MM.1S (cell line): ENCODE data around the gene CDC20.

ENCODE experiments used
- EZH2 ChIP-seq: fragments of 300-600 bp; sonication (generic); optimal IDR thresholded peaks from 2 replicates; pipeline ENCODE3; 2017; ENCODE audit warnings: low read depth, mild to moderate bottlenecking, antibody characterized with exemption, low read length, mixed read lengths
- EZH2phosphoT487 ChIP-seq: fragments of 300-600 bp; sonication (generic); IDR thresholded peaks from 2 replicates; pipeline ENCODE4 v1.6.1; 2018; ENCODE audit warnings: antibody characterized with exemption, low read length
- TF ChIP-seq, protein P1 (sequence below): fragments of 300-600 bp; sonication (generic); IDR thresholded peaks from 2 replicates; pipeline ENCODE4 v1.5.1; 2016; ENCODE audit warnings: antibody characterized with exemption, low read length, mixed read lengths

DNA sequence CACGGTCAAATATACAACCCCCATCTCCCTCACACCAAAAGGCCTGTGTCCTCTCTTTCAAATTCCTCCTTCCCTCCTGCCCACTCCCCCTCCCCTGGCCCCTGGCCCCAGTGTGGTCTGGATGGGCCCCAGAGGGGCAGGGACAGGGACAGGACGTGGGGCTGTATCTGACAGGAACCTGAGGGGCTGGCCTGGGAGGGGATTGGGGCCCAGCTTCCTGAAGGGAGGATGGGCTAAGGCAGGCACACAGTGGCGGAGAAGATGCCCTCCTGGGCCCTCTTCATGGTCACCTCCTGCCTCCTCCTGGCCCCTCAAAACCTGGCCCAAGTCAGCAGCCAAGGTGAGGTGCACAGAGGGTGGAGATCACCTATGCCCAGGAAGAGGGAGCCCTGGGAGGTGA is 21.2 kb upstream of the CDC20 start, which contains the start of gene MPL:
- TF ChIP-seq EZH2phosphoT487 (no peak), EZH2 (no peak)
- TF ChIP-seq, protein P1, sequence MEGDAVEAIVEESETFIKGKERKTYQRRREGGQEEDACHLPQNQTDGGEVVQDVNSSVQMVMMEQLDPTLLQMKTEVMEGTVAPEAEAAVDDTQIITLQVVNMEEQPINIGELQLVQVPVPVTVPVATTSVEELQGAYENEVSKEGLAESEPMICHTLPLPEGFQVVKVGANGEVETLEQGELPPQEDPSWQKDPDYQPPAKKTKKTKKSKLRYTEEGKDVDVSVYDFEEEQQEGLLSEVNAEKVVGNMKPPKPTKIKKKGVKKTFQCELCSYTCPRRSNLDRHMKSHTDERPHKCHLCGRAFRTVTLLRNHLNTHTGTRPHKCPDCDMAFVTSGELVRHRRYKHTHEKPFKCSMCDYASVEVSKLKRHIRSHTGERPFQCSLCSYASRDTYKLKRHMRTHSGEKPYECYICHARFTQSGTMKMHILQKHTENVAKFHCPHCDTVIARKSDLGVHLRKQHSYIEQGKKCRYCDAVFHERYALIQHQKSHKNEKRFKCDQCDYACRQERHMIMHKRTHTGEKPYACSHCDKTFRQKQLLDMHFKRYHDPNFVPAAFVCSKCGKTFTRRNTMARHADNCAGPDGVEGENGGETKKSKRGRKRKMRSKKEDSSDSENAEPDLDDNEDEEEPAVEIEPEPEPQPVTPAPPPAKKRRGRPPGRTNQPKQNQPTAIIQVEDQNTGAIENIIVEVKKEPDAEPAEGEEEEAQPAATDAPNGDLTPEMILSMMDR, result no peak
